Choroid plexus epithelial cell (primary cell): ENCODE data around the gene ZBTB33.

Experiments
- DNase-seq: peaks from one replicate; pipeline ENCODE4 v3.0.0-alpha.2; 2010; ENCODE audit warnings: low read depth
- H3K4me3 ChIP-seq: 2 replicates; pipeline ENCODE4 v1.5.1; 2011; ENCODE audit warnings: low read depth, mild to moderate bottlenecking, control low read depth, low read length, moderate library complexity
- TF ChIP-seq, protein P1 (sequence below): conservative IDR thresholded peaks from 2 replicates; pipeline ENCODE4 v1.5.1; 2011; ENCODE audit warnings: low read depth, mild to moderate bottlenecking, control low read depth, inconsistent platforms, low read length, moderate library complexity

Gene ZBTB33

DNA sequence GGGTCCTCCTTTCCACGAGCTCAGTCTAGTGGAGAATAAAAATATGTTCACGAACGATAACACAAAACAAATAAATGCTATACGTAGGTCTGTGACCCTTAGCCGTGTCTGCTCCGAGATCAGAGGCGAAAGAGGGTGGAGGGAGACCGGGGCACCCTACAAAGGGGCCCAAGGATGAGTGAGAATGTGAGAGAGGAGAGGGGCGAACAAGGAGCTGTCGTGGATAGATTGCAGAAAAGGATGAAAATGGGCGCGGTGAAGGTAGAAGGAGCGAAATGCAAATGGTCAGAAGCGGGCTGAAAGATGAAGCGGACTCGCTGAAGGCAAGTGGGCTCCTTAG lies 6.2 kb upstream of the ZBTB33 start:
- TF ChIP-seq, protein P1, sequence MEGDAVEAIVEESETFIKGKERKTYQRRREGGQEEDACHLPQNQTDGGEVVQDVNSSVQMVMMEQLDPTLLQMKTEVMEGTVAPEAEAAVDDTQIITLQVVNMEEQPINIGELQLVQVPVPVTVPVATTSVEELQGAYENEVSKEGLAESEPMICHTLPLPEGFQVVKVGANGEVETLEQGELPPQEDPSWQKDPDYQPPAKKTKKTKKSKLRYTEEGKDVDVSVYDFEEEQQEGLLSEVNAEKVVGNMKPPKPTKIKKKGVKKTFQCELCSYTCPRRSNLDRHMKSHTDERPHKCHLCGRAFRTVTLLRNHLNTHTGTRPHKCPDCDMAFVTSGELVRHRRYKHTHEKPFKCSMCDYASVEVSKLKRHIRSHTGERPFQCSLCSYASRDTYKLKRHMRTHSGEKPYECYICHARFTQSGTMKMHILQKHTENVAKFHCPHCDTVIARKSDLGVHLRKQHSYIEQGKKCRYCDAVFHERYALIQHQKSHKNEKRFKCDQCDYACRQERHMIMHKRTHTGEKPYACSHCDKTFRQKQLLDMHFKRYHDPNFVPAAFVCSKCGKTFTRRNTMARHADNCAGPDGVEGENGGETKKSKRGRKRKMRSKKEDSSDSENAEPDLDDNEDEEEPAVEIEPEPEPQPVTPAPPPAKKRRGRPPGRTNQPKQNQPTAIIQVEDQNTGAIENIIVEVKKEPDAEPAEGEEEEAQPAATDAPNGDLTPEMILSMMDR: no peak
- DNase-seq: no peak
- peak overlapping the region; percentile 72 for H3K4me3 ChIP-seq

DNA sequence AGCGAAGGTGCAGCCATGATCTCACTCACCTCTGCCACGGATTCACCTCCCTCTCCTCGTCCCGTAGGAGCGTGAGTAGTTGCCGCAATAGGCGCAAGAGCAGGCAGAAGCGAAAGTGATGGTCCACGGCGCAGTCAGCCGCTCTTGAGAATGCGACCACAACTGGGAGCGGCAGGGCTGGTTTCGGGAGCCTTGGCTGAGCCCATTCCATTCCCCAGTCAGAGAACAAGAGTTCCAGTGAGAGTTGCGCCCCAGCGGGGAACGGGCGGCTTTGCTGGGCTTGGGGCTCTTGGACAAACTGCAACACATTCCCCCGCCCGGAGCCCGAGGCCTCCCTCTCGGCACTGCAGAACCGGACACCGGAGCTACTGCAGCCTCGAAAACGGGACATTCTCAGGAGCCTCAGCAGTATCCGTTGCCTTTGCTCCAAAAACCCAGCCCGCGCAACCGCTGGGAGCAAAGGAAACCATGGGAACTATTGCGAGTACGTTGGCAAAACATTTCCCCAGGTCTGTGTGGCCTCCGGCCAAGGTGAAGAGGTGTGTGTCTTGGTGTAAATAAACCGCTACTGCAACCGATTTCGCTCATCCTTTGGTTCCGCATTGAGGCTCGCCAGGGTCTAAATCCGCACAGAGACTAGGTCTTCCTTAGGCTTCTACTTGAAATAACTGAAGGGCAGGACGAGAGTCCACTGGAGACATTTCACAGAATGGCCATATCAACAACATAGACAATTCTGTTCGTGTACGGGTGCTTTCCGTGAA lies 5.7 kb upstream of the ZBTB33 start:
- peak overlapping the region; percentile 72 for H3K4me3 ChIP-seq
- peak; percentile 88 for DNase-seq
- TF ChIP-seq, protein P1: no peak

DNA sequence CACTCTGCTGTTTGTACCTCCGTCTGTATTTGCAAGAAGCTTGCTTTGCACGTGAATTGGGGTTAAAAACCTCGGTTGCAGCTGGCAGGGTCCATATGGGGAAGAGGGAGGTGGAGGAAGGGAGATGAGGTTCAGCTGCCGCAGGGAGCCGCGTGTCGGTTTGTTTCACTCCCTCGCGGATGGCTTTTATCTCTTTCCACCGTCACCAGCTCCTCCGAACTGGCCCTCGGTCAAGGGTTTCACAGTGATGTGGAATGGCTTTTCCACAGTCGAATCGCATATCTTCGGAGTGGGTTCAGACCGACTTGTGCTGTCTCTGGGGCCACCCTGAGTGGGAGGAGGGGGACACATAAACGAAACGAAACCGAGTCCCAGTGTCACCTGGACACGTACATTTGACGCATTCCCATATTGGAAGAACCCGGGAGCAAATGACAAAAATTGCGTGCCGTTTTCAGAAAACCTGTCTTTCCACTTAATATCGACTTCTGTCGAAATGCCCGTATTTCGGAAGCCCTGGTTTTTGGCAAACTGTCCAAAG lies 929 bp downstream of the ZBTB33 start:
- H3K4me3 ChIP-seq: peak overlapping the region; percentile 78
- TF ChIP-seq, protein P1: no peak
- peak; percentile 23 for DNase-seq

DNA sequence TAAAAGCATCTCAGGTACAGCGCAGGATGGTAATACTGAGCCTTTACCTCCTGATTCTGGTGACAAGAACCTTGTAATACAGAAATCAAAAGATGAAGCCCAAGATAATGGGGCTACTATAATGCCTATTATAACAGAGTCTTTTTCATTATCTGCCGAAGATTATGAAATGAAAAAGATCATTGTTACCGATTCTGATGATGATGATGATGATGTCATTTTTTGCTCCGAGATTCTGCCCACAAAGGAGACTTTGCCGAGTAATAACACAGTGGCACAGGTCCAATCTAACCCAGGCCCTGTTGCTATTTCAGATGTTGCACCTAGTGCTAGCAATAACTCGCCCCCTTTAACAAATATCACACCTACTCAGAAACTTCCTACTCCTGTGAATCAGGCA lies 3.2 kb downstream of the ZBTB33 start:
- H3K4me3 ChIP-seq: no peak overlapping the region
- no peak for DNase-seq
- TF ChIP-seq, protein P1: no peak

DNA sequence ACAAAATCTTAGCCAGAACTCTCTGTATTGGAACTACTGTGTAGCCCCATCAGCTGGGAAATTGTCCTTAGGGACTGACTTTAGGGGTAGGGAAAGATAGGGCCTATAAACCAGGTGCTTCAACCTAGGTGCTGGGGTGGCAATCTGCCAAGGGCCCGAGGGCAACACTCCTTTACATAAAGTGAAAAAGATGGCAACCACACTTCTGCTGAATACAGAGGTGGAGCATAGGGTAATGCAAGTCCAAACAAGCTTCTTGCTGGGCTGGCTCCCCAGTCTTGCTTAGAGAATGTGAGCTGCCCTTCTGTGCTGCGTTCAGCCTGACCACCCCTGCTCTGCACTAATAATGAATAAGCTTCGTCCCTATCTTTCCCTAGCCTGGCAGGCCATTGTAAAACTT lies 9.8 kb downstream of the ZBTB33 start:
- no peak for DNase-seq
- TF ChIP-seq, protein P1: no peak

DNA sequence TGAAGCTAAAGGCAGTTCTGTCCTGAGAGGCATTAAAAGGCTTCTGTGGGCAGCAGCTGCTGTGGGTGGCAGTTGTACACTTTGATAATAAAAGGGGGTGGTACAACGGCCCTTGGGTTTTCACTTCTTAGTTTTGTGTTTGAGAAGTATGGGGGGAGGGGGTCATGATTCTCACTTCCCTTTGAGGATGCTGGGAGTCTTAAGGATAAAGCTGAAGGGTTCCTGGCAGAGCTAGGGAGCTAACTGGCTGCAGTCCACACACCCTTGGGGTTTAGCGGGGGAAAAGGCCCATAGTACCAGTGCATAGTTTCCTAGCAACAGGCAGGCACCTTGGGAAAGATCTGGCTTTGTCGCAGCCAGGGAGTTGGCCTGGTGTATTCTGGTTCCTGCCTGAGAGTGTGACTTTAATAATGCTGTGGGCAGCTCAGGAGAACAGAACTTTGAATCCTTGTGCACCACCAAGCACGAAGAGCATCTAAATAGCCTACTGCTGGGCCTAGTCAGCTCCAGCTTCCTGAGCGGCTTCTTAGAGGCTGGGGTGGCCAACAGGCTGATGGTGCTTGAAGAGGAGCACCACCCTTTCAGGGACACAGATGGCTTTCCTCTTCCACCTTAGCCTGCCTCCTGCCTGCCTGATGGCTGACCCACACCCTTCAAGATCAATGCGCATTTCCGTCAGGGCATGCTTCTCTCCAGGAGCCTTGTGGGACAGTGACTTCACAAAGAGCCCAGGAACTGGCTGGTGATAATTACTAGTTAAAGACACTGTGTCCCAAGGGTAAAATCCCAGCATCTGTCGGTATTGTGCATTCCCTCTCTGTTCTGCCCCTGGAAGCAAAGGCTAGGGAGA lies 12.5 kb downstream of the ZBTB33 start:
- TF ChIP-seq, protein P1: no peak
- no peak overlapping the region for H3K4me3 ChIP-seq
- no peak for DNase-seq

More for the DNA sequence above, 9.8 kb downstream of the ZBTB33 start:
- no peak overlapping the region for H3K4me3 ChIP-seq
